ENCODE measurements around the gene SYVN1.

The SYVN1 gene

DNA sequence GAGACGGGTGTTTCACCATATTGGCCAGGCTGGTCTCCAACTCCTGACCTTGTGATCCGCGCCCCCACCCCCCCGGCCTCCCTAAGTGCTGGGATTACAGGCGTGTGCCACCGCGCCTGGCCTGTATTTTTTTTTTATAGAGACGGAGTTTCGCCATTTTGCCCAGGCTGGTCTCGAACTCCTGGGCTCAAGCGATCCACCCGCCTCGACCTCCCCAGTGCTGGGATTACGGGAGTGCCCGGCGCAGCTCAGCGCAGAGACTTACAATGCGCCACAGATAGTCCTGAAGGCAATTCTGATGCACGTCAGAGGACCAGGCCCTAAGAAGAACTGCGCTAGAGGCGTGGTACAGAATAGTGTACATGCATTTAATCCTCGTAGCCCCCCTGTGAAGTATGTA is 38.9 kb downstream of the SYVN1 start:
- no peak for TF ChIP-seq CTCF (conservative IDR thresholded peaks at IDR 0.05)
- peak overlapping the region; percentile 100 for H3K27ac ChIP-seq

DNA sequence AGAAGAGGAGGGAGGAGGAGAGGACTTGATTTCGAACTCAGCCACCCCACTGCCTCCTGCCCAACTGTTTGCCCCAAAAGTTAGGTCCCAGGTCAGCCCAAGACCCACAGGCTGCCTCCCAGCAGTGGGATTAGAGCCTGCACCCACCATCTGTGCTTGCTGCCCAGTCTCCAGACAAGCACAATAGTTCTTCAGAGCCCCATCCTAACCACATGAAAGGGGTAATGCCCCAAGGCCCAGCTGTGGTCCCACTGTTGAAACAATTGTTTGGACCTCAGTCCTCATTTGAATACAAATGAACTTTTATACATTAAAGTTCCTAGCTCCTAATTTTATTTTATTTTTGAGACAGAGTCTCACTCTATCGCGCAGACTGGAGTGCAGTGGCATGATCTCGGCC is 43.7 kb downstream of the SYVN1 start:
- no peak for TF ChIP-seq CTCF (conservative IDR thresholded peaks at IDR 0.05)
- H3K27ac ChIP-seq = no peak overlapping the region

DNA sequence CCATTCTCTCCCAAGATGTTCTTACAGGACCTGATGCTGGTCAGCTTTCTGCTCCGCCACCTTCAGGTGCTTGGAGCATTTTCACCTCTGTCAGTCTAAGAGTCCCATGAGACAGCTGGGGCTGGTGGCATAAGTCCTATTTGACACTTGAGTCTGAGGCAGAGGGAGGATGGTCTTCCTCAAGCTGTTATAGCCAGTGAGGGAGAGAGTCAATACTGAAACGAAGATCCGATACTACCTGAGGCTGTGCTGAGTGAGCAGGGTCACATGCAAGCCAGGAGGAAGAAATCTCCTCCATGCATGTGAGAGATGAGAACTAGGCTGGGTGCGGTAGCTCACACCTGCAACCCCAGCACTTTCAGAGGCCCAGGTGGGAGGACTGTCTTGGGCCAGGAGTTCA is 44.7 kb downstream of the SYVN1 start:
- no peak for TF ChIP-seq CTCF (conservative IDR thresholded peaks at IDR 0.05)
- no peak overlapping the region for H3K27ac ChIP-seq

- H3K27ac ChIP-seq = no peak overlapping the region
- TF ChIP-seq CTCF (conservative IDR thresholded peaks at IDR 0.05) = no peak
Measured at GRCh38 chr11:65087827-65088226, 46.5 kb downstream of the SYVN1 start.

DNA sequence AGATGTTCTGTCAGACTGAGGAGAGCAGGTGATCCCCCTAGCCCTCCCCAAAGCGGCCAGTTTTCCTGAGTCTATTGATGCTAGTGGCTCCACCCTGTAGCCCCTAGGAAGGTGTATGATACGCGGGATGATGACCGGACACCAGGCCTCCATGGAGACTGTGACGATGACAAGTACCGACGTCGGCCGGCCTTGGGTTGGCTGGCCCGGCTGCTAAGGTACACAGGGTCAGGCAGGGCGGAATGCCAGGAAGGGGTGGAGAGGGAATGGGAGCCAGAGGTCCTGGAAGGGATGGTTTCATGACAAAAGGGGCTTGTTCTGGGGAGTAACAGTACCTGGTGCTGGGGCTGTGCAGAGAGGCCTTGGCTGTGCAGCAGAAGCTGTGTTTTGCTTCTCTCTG is 47.1 kb downstream of the SYVN1 start:
- H3K27ac ChIP-seq = no peak overlapping the region
- TF ChIP-seq CTCF (conservative IDR thresholded peaks at IDR 0.05) = no peak

GRCh38 chr11:65086809-65087208 is 47.5 kb downstream of the SYVN1 start:
- TF ChIP-seq CTCF (conservative IDR thresholded peaks at IDR 0.05) = no peak
- no peak overlapping the region for H3K27ac ChIP-seq

DNA sequence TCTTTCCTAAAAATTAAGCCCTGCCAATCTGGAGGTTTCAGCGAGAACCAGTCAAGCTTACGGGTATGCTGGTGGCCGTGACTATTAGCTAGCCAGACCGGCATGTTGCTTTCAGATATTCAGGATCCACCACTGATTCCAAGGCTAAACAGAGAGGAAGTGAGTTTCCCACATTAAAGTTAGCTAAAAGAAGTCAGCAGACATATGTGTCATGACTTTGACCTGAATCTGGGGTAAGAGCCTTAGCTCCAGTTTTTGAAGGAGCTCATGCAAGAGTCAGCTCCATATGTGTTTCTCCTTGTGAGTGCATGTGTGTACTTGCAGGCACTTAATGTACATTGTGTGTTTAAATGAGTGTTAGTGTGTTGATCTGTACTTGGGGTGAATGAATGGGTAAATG is 48.9 kb downstream of the SYVN1 start:
- no peak for TF ChIP-seq CTCF (conservative IDR thresholded peaks at IDR 0.05)

More for the DNA sequence above, 48.9 kb downstream of the SYVN1 start:
- no peak overlapping the region for H3K27ac ChIP-seq
